GM12801 (cell line): ENCODE results near the gene NUP43.

Source experiments
- CTCF ChIP-seq: IDR thresholded peaks from one replicate; pipeline ENCODE4 v1.5.1; 2011; ENCODE audit warnings: control low read depth; ENCODE audit not compliant: insufficient read length; ENCODE audit errors: extremely low read depth

NUP43 gene

GRCh38 chr6:149729824-149730223 lies 16.5 kb downstream of the NUP43 start:
- no peak for TF ChIP-seq CTCF

GRCh38 chr6:149728499-149729234 lies 17.7 kb downstream of the NUP43 start:
- no peak for TF ChIP-seq CTCF

GRCh38 chr6:149727793-149728498 lies 18.4 kb downstream of the NUP43 start:
- no peak for TF ChIP-seq CTCF

GRCh38 chr6:149725785-149726184 lies 20.5 kb downstream of the NUP43 start:
- TF ChIP-seq CTCF, result no peak

- TF ChIP-seq CTCF, result no peak
These were observed 22.4 kb downstream of the NUP43 start for GRCh38 chr6:149723771-149724417.

GRCh38 chr6:149723262-149723661 lies 23.1 kb downstream of the NUP43 start:
- no peak for TF ChIP-seq CTCF

- TF ChIP-seq CTCF, result no peak
These were observed 26.8 kb downstream of the NUP43 start for GRCh38 chr6:149719531-149719930.
